Limb (tissue), 2 donors: ENCODE results near the gene MBOAT1.
A peak's percentile ranks its signal among the peaks of the same experiment; 100 is the strongest.
"Not testable (repeated sequence)": the region's sequence is repeated elsewhere in the genome, so short reads cannot be mapped to it uniquely, and the experiment has no call there.

Experiments
- DNase-seq, 2 donors: peaks; one replicate each; pipeline ENCODE4 v3.0.0-alpha.2; 2016; ENCODE audit errors: extremely low spot score in 2 of 2

Gene MBOAT1

GRCh38 chr6:20202699-20203302 lies 9.5 kb downstream of the MBOAT1 start:
- no peak for DNase-seq

GRCh38 chr6:20202324-20202658 lies 10.0 kb downstream of the MBOAT1 start:
- DNase-seq = no peak

GRCh38 chr6:20200761-20201630 lies 11.3 kb downstream of the MBOAT1 start:
- no peak for DNase-seq

- no peak for DNase-seq
These were observed 13.5 kb downstream of the MBOAT1 start for GRCh38 chr6:20198775-20199174.

- no peak for DNase-seq
These were observed 14.0 kb downstream of the MBOAT1 start for GRCh38 chr6:20198156-20198774.

- DNase-seq = no peak
These were observed 15.0 kb downstream of the MBOAT1 start for GRCh38 chr6:20197251-20197650.

GRCh38 chr6:20192625-20193024 lies 19.6 kb downstream of the MBOAT1 start:
- no peak for DNase-seq

- no peak for DNase-seq
These were observed 20.3 kb downstream of the MBOAT1 start for GRCh38 chr6:20191992-20192391.

- no peak for DNase-seq
These were observed 23.6 kb downstream of the MBOAT1 start for GRCh38 chr6:20188630-20189075.

- DNase-seq = no peak
These were observed 25.3 kb downstream of the MBOAT1 start for GRCh38 chr6:20186981-20187380.

- DNase-seq = no peak
These were observed 28.6 kb downstream of the MBOAT1 start for GRCh38 chr6:20183706-20184105.

- peak in 1 of 2 donors; percentile 38 for DNase-seq
These were observed 29.2 kb downstream of the MBOAT1 start for GRCh38 chr6:20182926-20183521.

GRCh38 chr6:20182069-20182468 lies 30.2 kb downstream of the MBOAT1 start:
- no peak for DNase-seq

- no peak for DNase-seq
These were observed 31.3 kb downstream of the MBOAT1 start for GRCh38 chr6:20180935-20181334.

GRCh38 chr6:20179287-20180045 lies 32.8 kb downstream of the MBOAT1 start:
- not testable (repeated sequence) for DNase-seq

GRCh38 chr6:20178327-20178726 lies 33.9 kb downstream of the MBOAT1 start:
- DNase-seq = no peak

- no peak for DNase-seq
These were observed 36.4 kb downstream of the MBOAT1 start for GRCh38 chr6:20175810-20176410.

GRCh38 chr6:20173833-20174792 lies 38.2 kb downstream of the MBOAT1 start:
- DNase-seq = no peak

GRCh38 chr6:20172842-20173456 lies 39.3 kb downstream of the MBOAT1 start:
- DNase-seq = no peak
